NCI-H526 (cell line): Measurements from ENCODE around the gene TP73.
"Not testable (repeated sequence)": the region's sequence is repeated elsewhere in the genome, so short reads cannot be mapped to it uniquely, and the experiment has no call there.

Source experiments
- DNase-seq, 2 experiments: peaks; one replicate each; lab custom pipeline; 2025; lab: John Stamatoyannopoulos, UW

The TP73 gene

GRCh38 chr1:3744646-3745045 lies 92.3 kb downstream of the TP73 start:
- DNase-seq, result no peak

GRCh38 chr1:3745071-3745470 lies 92.8 kb downstream of the TP73 start:
- no peak for DNase-seq

DNA sequence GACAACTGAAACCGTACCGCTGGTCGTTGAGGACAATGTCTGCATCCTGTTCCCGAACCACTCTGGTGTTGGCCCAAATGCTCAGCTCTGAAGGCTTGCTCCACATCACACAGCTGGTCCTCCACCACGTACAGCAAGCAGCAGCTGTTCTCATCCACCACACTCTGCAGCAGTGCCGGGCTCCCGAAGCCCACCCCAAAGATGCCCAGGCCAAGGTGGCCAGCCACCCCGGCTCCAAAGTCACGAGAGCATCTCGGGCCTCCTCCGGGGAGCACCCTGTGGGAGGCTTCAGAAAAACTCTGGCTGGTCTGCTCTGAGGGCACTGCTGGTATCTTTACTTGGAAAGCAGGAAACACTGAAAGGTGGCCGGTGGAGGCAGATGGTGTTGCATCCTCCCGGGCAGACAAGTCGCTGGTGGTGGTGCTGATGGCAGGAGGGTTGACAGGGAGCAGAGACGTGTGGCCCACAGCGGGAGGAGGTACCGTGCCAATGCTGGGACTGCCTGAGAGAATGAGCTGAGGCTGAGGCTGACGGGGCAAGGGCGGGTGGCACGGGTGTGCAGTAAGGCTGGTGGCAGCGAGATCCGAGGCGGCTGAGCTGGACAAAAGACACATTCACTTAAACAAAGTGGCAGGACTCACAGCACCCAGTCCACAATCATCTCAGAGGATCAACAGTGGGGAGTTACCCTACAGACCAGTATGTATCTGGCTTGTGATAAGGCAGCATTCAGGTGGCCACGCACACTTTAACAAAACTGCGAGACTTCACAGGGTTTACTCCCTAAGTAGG lies 93.5 kb downstream of the TP73 start:
- no peak for DNase-seq

GRCh38 chr1:3746389-3746829 lies 94.1 kb downstream of the TP73 start:
- DNase-seq, result peak in 1 of 2 experiments; percentile 52

DNA sequence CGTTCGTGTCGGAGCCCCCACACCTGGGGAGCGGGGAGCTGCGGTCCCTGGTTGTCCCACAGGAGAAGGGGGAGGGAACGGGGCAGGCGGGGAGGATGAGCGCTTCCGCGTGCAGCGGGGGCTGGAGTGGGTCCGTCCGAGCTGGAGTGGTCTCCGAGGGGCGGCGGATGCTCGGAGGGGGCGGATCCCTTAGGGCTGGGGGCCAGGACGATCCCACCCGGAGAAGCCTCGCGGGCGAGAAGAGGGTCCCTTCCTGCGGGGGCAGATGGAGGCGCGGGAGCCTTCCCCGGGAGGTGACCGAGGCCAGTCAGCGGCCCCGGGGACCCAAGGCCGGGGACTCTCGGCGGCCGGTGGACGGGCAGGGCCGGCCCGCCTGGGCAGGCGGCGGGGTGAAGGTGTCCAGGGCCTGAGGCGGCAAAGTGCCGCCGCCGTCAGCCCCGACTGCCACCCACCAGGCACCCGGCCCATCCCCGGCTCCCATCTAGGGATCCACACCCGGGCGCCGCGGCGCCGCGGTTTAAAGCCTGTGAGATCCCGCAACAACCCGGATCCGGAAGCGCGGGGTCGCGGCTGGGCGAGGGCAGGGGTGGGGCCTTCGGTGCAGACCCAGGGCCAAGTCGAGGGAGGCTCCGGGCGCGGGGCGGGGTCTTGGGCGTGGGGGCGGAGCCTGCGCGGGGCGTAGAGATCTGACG lies 94.7 kb downstream of the TP73 start:
- DNase-seq, result peak; percentile 81 to 96

- DNase-seq, result no peak
These were observed 95.2 kb downstream of the TP73 start for GRCh38 chr1:3747522-3747848.

DNA sequence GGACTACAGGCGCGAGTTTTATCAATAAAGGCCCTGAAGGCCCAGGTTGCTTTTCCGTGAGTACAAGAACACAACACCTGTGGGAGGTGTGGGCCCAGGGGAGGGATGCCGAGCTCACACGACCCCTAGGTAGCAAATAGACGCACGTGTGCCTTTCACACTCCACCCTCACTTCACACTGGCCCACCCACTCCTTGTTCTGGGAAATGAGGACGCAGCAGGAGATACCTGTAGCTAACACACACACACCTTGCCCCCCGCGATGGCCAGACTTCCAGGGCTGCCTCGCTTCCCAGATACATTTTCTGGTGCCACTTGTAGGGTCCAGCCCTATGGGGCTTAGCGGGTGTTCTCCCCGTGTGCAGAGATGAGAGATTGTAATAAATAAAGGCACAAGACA lies 95.6 kb downstream of the TP73 start:
- DNase-seq, result no peak

DNA sequence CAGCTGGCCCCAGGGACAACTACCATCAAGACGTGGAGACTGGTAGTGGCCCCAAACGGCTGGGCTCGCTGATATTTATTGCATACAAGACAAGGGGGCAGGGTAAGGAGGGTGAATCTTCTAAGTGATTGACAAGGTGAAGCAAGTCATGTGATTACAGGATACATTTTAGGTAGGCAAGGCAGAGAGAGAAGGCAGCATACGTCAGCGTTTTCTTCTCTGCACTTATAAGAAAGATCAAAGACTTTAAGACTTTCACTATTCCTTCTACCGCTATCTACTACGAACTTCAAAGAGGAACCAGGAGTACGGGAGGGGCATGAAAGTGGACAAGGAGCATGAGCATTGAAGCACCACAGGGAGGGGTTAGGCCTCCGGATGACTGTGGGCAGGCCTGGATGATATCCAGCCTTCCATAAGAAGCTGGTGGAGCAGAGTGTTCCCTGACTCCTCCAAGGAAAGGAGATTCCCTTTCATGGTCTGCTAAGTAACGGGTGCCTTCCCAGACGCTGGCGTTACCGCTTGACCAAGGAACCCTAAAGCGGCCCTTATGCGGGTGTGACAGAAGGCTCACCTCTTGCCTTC lies 96.1 kb downstream of the TP73 start:
- not testable (repeated sequence) for DNase-seq

- DNase-seq, result no peak
These were observed 97.2 kb downstream of the TP73 start for GRCh38 chr1:3749512-3749911.

DNA sequence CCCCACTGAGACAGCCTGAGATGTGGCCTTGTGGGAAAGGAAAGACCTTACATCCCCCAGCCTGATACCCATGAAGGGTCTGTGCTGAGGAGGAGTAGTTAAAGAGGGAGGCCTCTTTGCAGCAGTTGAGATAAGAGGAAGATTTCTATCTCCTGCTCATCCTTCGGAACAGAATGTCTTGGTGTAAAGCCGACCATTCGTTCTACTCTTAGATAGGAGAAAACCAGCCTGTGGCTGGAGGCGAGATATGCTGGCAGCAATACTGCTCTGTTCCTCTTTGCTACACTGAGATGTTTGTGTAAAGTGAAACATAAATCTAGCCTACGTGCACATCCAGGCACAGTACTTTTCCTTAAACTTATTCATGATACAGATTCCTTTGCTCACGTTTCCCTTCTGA lies 98.4 kb downstream of the TP73 start:
- DNase-seq, result no peak

DNA sequence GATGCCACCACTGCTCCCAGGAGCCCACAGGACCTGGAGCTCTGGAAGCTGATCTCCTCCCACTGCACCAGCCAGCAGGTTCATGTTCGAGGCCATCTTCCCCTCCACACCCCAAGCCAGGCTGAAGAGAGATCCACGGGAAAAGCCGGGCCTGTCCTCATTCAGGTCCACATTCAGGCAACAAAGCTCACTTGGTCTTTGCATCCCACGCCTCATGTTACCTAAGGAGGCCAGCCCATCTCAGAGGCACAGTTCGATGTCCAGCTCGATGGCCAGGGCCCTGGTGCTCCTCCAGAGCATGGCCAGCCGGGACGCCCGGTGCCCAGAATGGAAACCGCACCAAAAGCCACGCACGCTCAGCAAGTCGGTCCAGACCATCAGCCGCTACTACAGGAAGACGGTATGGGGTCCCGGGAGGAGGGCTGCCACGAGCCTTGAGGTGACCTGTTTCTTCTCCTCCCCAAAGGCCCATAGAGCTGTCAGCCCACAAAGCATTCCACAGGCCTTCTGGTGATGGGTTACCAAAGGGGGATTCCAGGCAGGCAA lies 100.2 kb downstream of the TP73 start, which contains the start of gene CCDC27:
Gene CCDC27, plus strand, starts transcription at position 51 of the 546 bp plus-strand sequence. Its CDS starts 32 bp downstream, at position 83.
- DNase-seq, result no peak

DNA sequence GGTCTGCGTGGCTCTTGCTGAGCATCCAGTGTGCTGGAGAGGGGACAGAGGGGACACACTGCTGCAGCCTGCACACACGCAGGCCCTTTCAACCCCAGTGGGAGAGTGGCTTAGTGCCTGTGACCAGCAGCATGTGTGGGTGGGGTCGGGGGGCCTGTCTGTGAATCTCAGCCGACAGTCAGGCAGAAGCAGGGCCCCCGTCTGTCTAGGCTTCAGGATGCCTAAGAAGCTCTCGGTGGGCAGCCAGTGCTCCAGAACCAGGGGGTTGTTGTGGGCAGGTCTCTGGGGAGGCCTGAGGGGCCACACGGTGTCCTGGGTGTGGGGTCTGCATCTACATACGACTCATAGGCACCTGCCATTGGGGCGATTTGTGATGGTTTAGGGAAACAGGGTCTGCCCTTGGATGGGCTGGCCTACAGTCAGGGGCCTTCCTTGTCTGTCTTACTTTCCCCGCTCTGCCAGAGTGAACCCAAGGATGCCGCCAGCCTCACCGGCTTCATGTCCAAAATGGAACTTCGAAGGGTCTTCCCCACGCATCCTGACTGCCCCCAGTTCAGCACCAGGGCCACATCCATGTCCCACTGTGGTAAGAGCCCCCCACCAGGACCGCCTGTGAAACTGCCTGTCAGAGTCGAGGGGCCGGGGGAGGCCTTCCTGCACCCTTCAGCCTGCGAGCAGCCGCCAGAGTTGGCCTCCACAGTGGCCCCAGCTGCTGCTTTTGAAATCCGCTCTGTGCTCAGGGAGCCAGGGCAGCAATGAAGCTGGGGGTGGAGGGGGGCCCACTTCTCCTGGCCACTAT lies 101.5 kb downstream of the TP73 start:
- DNase-seq, result no peak

DNA sequence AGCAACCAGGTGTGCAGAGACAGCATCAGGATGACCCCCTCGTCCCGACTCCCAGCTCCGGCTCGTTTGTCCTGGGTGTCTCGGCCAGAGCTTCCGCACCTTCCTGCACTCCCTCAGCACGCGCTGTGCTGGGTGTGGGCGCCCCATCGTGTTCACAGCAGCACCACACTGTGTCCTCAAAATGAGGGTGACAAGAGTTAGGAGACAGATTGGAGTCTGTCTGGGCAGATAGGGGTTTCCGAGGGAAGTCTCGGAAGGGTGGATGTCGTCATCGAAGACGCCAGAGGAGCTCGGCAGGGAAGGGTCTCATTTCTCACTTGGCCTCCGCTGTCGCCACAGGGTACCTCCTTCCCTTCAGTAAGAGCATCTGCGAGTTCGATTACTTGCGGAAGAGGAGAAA lies 104.1 kb downstream of the TP73 start:
- DNase-seq, result no peak

DNA sequence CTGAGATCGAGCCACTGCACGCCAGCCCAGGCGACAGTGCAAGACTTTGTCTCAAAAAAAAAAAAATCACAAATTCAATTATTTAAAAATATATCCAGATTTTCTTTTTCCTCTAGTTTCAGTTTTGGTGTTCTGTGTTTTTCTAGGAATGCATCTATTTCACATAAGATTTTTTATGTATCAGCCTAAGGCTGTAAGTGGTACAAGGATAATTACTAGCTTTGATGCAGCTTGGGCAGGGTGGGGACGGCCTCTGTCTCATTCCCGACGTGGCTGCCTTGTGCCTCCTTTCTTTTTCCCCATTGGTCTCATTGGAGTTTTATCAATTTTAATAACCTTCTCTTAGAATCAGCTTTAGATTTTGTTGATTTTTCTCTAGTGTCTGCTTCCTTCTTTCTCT lies 106.8 kb downstream of the TP73 start:
- no peak for DNase-seq

- DNase-seq, result no peak
These were observed 107.5 kb downstream of the TP73 start for GRCh38 chr1:3759796-3760195.

GRCh38 chr1:3761296-3762010 lies 109.1 kb downstream of the TP73 start:
- DNase-seq, result no peak

DNA sequence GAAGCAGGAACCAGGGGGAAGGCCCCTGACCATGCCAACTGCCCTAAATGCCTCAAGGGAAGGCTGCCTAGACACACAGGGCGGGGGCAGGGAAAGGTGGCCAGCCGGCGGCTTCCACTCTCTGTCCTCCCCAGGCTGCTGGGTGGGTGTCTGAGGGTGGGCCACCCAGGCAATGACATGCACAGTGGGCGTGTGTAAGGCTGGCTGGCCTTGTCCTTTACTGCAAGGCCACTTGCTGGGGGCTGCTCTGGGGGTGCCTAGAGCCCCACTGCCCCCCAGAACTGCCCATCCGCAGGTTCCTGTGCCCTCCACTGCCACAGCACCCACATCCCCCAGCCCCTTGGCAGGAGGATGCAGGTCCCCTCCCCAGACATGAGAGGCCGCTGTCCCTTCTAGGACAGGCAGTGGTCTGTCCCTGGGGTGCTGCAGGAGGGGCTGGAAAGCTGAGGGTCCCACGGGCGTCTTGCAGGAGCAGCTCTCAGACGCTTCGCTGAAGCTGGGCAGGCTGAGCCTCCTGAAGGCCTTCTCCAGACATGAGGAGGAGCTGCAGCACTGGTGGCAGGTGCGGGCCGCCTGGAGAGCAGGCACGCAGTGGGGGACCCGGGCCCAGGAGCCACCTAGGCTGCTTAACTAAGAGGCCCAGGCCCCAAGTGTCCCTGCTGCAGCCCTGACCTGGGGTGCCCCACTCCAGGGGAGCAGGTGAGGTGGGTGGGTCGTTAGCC lies 110.0 kb downstream of the TP73 start:
- no peak for DNase-seq

GRCh38 chr1:3762873-3763228 lies 110.5 kb downstream of the TP73 start:
- no peak for DNase-seq

DNA sequence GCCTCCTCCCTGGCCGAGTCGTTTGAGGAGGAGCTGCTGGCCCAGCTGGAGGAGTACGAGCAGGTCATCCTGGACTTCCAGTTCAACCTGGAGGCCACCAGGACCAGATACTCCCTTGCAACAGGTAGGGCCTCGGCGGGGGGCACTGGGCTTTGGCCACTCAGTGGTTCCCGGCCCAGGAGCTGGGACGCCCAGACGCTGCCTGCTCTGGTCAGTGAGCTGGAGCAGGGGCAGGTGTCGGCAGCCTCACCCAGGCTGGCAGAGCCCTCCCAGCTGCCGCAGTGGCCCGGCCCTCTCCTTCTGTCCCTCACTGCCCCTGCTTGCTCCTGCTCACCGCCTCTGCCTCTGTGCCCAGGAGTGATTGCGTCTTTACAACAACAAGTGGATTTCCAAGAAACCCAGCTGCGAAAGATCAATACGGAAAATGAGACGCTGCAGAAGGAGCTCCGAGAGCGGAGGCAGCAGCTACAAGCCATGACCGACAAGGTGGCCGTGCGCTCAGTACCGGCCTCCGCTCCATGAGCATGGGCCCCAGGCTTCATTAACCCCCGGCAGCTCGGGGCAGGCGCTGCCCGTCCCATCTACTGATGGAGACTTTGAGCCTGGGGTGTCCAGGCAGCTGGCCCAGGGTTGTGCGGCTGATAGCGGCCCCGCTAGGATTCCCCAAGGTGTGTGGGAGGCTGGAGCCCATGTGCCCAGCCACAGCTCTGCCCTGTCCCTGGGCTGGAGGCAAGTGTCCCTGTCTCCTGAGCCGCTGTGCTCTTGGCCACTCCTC lies 111.2 kb downstream of the TP73 start:
- DNase-seq, result no peak

- DNase-seq, result no peak
These were observed 115.1 kb downstream of the TP73 start for GRCh38 chr1:3767328-3767925.
